GM12891 (cell line): ENCODE measurements around the gene KIF4A.

Experiments
- PAX5 ChIP-seq: IDR thresholded peaks from 2 replicates; pipeline ENCODE4 v1.6.1; 2011; ENCODE audit warnings: low read length, moderate library complexity, mild to moderate bottlenecking; ENCODE audit not compliant: insufficient read depth, severe bottlenecking
- POLR2A ChIP-seq: IDR thresholded peaks from 2 replicates; pipeline ENCODE4 v1.6.1; 2011; ENCODE audit warnings: low read depth, low read length, control low read depth
- POLR2AphosphoS5 ChIP-seq: IDR thresholded peaks from 2 replicates; pipeline ENCODE4 v1.6.1; 2011; ENCODE audit warnings: low read depth, low read length, control low read depth
- POU2F2 ChIP-seq: IDR thresholded peaks from 2 replicates; pipeline ENCODE4 v1.6.1; 2011; ENCODE audit warnings: low read depth, mild to moderate bottlenecking, control low read depth, low read length, moderate library complexity
- TAF1 ChIP-seq: IDR thresholded peaks from 2 replicates; pipeline ENCODE4 v1.6.1; 2011; ENCODE audit warnings: low read depth, low read length, control low read depth

DNA sequence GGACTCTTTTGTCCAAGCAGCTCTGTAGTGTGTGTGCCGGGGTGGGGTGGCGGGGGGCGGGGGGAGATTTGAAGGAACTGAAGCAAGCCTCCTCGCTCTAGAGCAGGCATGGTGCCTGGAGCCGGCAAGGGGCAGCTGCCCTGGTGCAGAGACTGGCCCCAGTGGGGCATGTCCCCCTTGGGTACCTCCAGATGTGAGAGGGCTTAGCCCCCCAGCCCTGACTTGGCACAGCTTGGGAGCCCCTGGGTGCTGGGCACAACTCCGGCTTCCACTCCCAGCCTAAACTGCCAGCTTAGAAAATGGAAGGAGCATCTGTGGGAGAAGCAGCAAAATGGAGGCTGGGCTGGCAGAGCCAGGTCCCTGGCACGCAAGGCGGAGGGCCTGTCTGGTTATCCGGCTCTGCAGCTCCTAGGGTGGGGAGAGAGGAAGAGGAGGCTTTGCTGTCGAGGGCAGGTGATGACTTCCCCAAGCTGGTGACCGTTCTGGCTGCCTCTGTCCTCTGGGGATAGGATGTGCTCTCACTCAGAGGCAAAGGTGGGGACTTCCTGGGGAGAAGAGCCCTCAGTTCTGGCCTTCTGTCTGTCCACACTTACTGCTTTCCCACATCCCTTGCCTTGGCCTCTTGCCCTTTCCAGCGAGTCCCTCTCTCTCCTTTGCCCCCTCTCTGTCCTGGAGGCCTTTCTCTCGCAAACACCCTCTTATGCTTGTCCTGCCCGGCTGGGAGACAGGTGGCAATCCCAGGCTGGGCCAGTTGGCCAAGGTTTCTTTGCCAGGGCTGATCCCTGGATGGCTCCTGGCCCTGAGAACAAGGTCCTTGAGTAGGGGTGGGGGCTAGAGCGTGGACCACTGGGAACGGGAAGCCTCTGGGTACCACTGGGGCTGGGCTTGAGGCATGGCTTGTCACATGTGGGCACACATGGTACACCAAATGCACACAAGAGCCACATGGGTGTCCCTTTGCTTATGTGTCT, 156.8 kb downstream of the KIF4A start:
- TF ChIP-seq POLR2A (no peak), TAF1 (no peak), POLR2AphosphoS5 (no peak), PAX5 (no peak), POU2F2 (no peak)
